OCI-LY7 (cell line): ENCODE data around the gene ANO2. TPM values are rescaled to one million over a fixed set of nuclear protein-coding genes. Genes with fewer than 3 reads are reported as not detected.
A peak's percentile ranks its signal among the peaks of the same experiment; 100 is the strongest.

Experiments used
- BruUV-seq: library from RNA; stranded (reverse); fragments of 400-500 nt; replicated peaks from 2 replicates; lab custom pipeline; 2021; lab: Mats Ljungman, UMichigan
- CTCF ChIA-PET: fragments of 300-600 bp; sonication (Branson Sonifier 250); formaldehyde crosslinking; loops from one replicate; lab custom pipeline; 2022; ENCODE audit warnings: antibody characterized with exemption; ENCODE audit not compliant: unreplicated experiment; lab: Charles Lee
- POLR2A ChIA-PET: fragments of 300-600 bp; sonication (Branson Sonifier 250); formaldehyde crosslinking; loops from one replicate; lab custom pipeline; 2022; ENCODE audit warnings: antibody characterized with exemption; lab: Charles Lee
- DNase-seq: peaks from one replicate; pipeline ENCODE4 v3.0.0-alpha.2; 2015; ENCODE audit warnings: low spot score
- H2AFZ ChIP-seq: fragments of 200-600 bp; sonication (generic), shearing (Covaris generic); 2 replicates; pipeline ENCODE4 v1.6.1; 2014; ENCODE audit warnings: mild to moderate bottlenecking, antibody characterized with exemption, low read length, moderate library complexity
- H3K27ac ChIP-seq: fragments of 200-600 bp; sonication (generic); 2 replicates; pipeline ENCODE4 v1.5.1; 2014; ENCODE audit warnings: mixed run types, low read depth, mild to moderate bottlenecking, moderate library complexity, low read length, inconsistent platforms; ENCODE audit not compliant: poor library complexity, severe bottlenecking
- H3K36me3 ChIP-seq: fragments of 200-600 bp; sonication (generic); 2 replicates; pipeline ENCODE4 v1.6.1; 2014; ENCODE audit warnings: mild to moderate bottlenecking, antibody characterized with exemption, low read length, moderate library complexity, mixed read lengths; ENCODE audit not compliant: insufficient read depth
- H3K4me1 ChIP-seq: fragments of 200-600 bp; sonication (generic); 2 replicates; pipeline ENCODE4 v1.5.1; 2014; ENCODE audit warnings: mild to moderate bottlenecking, low read length; ENCODE audit not compliant: insufficient read depth, poor library complexity, severe bottlenecking
- H3K4me2 ChIP-seq: fragments of 200-600 bp; sonication (generic); 2 replicates; pipeline ENCODE4 v1.6.1; 2014; ENCODE audit warnings: mild to moderate bottlenecking, low read length
- H3K4me3 ChIP-seq: fragments of 200-600 bp; sonication (generic); 2 replicates; pipeline ENCODE4 v1.5.1; 2014; ENCODE audit warnings: mild to moderate bottlenecking, low read depth, low read length; ENCODE audit not compliant: poor library complexity, severe bottlenecking
- H3K79me2 ChIP-seq: fragments of 200-600 bp; sonication (generic); 2 replicates; pipeline ENCODE4 v1.6.1; 2016; ENCODE audit warnings: low read depth, mild to moderate bottlenecking, low read length, moderate library complexity, mixed read lengths; ENCODE audit not compliant: insufficient read depth
- H3K9me2 ChIP-seq: fragments of 200-600 bp; sonication (generic); 2 replicates; pipeline ENCODE4 v1.6.1; 2016; ENCODE audit warnings: mild to moderate bottlenecking, low read length, mixed read lengths; ENCODE audit not compliant: insufficient read depth
- H3K9me3 ChIP-seq: fragments of 200-600 bp; sonication (generic); 2 replicates; pipeline ENCODE4 v1.6.1; 2014; ENCODE audit warnings: mild to moderate bottlenecking, mixed run types, low read length, mixed read lengths
- H4K20me1 ChIP-seq: fragments of 200-600 bp; sonication (generic); 2 replicates; pipeline ENCODE4 v1.6.1; 2014; ENCODE audit warnings: mild to moderate bottlenecking, antibody characterized with exemption, low read length, moderate library complexity, mixed read lengths; ENCODE audit not compliant: insufficient read depth
- CTCF ChIP-seq: fragments of 200-600 bp; sonication (generic); conservative IDR thresholded peaks from 2 replicates; pipeline ENCODE4 v1.5.1; 2014; ENCODE audit warnings: mild to moderate bottlenecking, antibody characterized with exemption, low read length, moderate library complexity, mixed read lengths
- EZH2phosphoT487 ChIP-seq: fragments of 200-600 bp; sonication (generic); IDR thresholded peaks from 2 replicates; pipeline ENCODE4 v1.6.1; 2018; ENCODE audit warnings: low read depth, borderline replicate concordance, mild to moderate bottlenecking, mixed run types, antibody characterized with exemption, low read length, moderate library complexity, mixed read lengths
- intact Hi-C: fragments of 100-400 bp; cut with micrococcal nuclease; formaldehyde crosslinking; loops from one replicate; pipeline ENCODE4 v1.10.0; 2022; ENCODE audit not compliant: unreplicated experiment
- total RNA-seq, 2 experiments: library from RNA; depleted of rRNA in 1 of 2; stranded (reverse); fragments of >200 nt in 1 of 2; shearing (Covaris generic) in 1 of 2; gene quantifications; 2 replicates each; pipeline ENCODE4 v1.2.3, GENCODE V29; 2014 to 2022

ANO2 gene
- total RNA-seq, 2 experiments from 2014 or later, result not detected

GRCh38 chr12:5745251-5745888, 199.7 kb downstream of the ANO2 start:
- no peak for TF ChIP-seq EZH2phosphoT487
- peak; percentile 85 for TF ChIP-seq CTCF
- no TSS peak for BruUV-seq
- ChIA-PET CTCF (no interaction called here), POLR2A (interaction anchor here (0.6 kb wide), 1 partner anchor 122 kb away, joined by 3 read pairs; no protein-coding TSS in a partner anchor)
- Histone ChIP-seq H3K4me2 (no peak overlapping the region), H4K20me1 (no peaks in the 10 kb centered on the region), H3K27ac (no peak overlapping the region), H2AFZ (no peak overlapping the region), H3K4me1 (peaks cover 9% of the 10 kb centered on the region), H3K4me3 (no peak overlapping the region), H3K9me3 (no peaks in the 10 kb centered on the region), H3K9me2 (no peaks in the 10 kb centered on the region), H3K79me2 (no peaks in the 10 kb centered on the region), H3K36me3 (no peaks in the 10 kb centered on the region)
- intact Hi-C loops, result no loop called here
- peak; percentile 64 for DNase-seq

DNA sequence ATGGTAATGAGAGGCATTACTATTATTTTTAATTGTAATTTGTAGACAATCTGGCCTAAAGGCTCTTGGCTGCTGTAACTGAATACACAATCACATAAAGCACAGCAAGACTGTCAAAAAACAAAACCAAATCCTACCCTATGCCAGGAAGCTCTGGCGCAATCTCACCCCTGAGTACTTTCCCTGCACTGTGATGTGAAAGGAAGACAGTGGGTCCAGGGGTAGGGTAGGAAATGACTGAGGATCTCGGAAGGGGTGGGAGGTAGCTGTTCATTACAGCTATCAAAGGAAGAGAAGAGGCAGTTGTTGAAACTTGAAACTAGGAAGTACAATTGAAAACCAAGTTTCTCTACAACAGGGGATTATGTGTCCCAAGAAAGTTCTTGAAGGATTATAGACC, 202.8 kb downstream of the ANO2 start:
- Histone ChIP-seq H4K20me1 (no peaks in the 10 kb centered on the region), H3K27ac (no peak overlapping the region), H3K4me3 (no peak overlapping the region), H3K4me1 (no peaks in the 10 kb centered on the region), H3K79me2 (no peaks in the 10 kb centered on the region), H3K9me2 (no peaks in the 10 kb centered on the region), H3K4me2 (no peak overlapping the region), H3K9me3 (no peaks in the 10 kb centered on the region), H2AFZ (no peak overlapping the region), H3K36me3 (no peaks in the 10 kb centered on the region)
- ChIA-PET CTCF (no interaction called here), POLR2A (no interaction called here)
- intact Hi-C loops, result no loop called here
- TF ChIP-seq CTCF (no peak), EZH2phosphoT487 (no peak)
- DNase-seq, result no peak
- no TSS peak for BruUV-seq

GRCh38 chr12:5739917-5740316, 205.1 kb downstream of the ANO2 start:
- POLR2A ChIA-PET, result no interaction called here

More at GRCh38 chr12:5739917-5740316, 205.1 kb downstream of the ANO2 start:
- no peak overlapping the region for H3K27ac ChIP-seq
- TF ChIP-seq CTCF (no peak), EZH2phosphoT487 (no peak)
- BruUV-seq, result no TSS peak
- no peak overlapping the region for H3K4me2 ChIP-seq
- no peaks in the 10 kb centered on the region for H3K9me2 ChIP-seq
- no peaks in the 10 kb centered on the region for H3K79me2 ChIP-seq
- H3K9me3 ChIP-seq, result no peaks in the 10 kb centered on the region
- H3K4me3 ChIP-seq, result no peak overlapping the region
- no peak for DNase-seq
- CTCF ChIA-PET, result no interaction called here
- no peaks in the 10 kb centered on the region for H3K4me1 ChIP-seq
- H4K20me1 ChIP-seq, result no peaks in the 10 kb centered on the region
- H2AFZ ChIP-seq, result no peak overlapping the region
- intact Hi-C loops, result no loop called here
- no peaks in the 10 kb centered on the region for H3K36me3 ChIP-seq
